Stimulated activated CD8-positive, alpha-beta memory T cell treated with anti-CD3 and anti-CD28 coated beads, Interleukin-12 subunit alpha, Interleukin-12 subunit beta, amount 100 ng/mL, for 4 hours (primary cell): Measurements from ENCODE around the gene GPX3.

Experiments
- DNase-seq: peaks from one replicate; pipeline ENCODE4 v3.0.0-alpha.2; 2020; ENCODE audit warnings: low read depth

Gene GPX3

GRCh38 chr5:151034422-151035379 lies 14.3 kb downstream of the GPX3 start:
- no peak for DNase-seq

- no peak for DNase-seq
These were observed 16.2 kb downstream of the GPX3 start for GRCh38 chr5:151036556-151036955.

GRCh38 chr5:151037561-151038411 lies 17.4 kb downstream of the GPX3 start:
- no peak for DNase-seq

GRCh38 chr5:151038412-151038745 lies 18.0 kb downstream of the GPX3 start:
- no peak for DNase-seq

GRCh38 chr5:151038801-151039238 lies 18.4 kb downstream of the GPX3 start:
- DNase-seq = no peak

GRCh38 chr5:151039665-151040064 lies 19.3 kb downstream of the GPX3 start:
- DNase-seq = no peak

GRCh38 chr5:151040211-151040747 lies 19.9 kb downstream of the GPX3 start:
- no peak for DNase-seq

GRCh38 chr5:151041577-151042268 lies 21.3 kb downstream of the GPX3 start:
- DNase-seq = no peak

GRCh38 chr5:151042453-151043093 lies 22.2 kb downstream of the GPX3 start:
- DNase-seq = no peak

GRCh38 chr5:151047814-151048425 lies 27.5 kb downstream of the GPX3 start:
- no peak for DNase-seq

- DNase-seq = no peak
These were observed 28.1 kb downstream of the GPX3 start for GRCh38 chr5:151048526-151048925.

- DNase-seq = peak; percentile 28
These were observed 30.9 kb downstream of the GPX3 start for GRCh38 chr5:151051066-151051930.

- no peak for DNase-seq
These were observed 31.7 kb downstream of the GPX3 start for GRCh38 chr5:151051931-151052608.

GRCh38 chr5:151052836-151053235 lies 32.4 kb downstream of the GPX3 start:
- no peak for DNase-seq

- no peak for DNase-seq
These were observed 33.5 kb downstream of the GPX3 start for GRCh38 chr5:151053796-151054462.

GRCh38 chr5:151054709-151055108 lies 34.3 kb downstream of the GPX3 start:
- no peak for DNase-seq

- no peak for DNase-seq
These were observed 34.9 kb downstream of the GPX3 start for GRCh38 chr5:151055336-151055735.

GRCh38 chr5:151056379-151057325 lies 36.3 kb downstream of the GPX3 start:
- DNase-seq = no peak
